Effector CD4-positive, alpha-beta T cell (primary cell): ENCODE data around the gene UBE2G2.

Source experiments
- DNase-seq: peaks from one replicate; pipeline ENCODE4 v3.0.0-alpha.2; 2020
- total RNA-seq: gene quantifications from one replicate; lab custom pipeline; 2026; lab: John Stamatoyannopoulos, UW

UBE2G2 gene
- total RNA-seq: 137 reads per million, percentile 88 among the genes with 10 or more reads in this experiment

GRCh38 chr21:44801468-44802395, at the start of gene UBE2G2:
Gene UBE2G2 (minus strand): TSS chr21:44801820. CDS start chr21:44801748, 72 bp downstream.
- peak; percentile 82 for DNase-seq

GRCh38 chr21:44850905-44851657, 49.5 kb upstream of the UBE2G2 start:
- no peak for DNase-seq

- DNase-seq: no peak
These were observed 48.7 kb upstream of the UBE2G2 start for GRCh38 chr21:44850208-44850800.

GRCh38 chr21:44849616-44850130, 48.1 kb upstream of the UBE2G2 start:
- DNase-seq: no peak

GRCh38 chr21:44848821-44849521, 47.4 kb upstream of the UBE2G2 start:
- no peak for DNase-seq

GRCh38 chr21:44847261-44848056, 45.8 kb upstream of the UBE2G2 start:
- no peak for DNase-seq

GRCh38 chr21:44846485-44847260, 45.1 kb upstream of the UBE2G2 start:
- peak; percentile 12 for DNase-seq

- no peak for DNase-seq
These were observed 44.5 kb upstream of the UBE2G2 start for GRCh38 chr21:44846224-44846484.

GRCh38 chr21:44845418-44846223, 44.0 kb upstream of the UBE2G2 start:
- DNase-seq: peak; percentile 39

GRCh38 chr21:44844256-44844655, 42.6 kb upstream of the UBE2G2 start:
- no peak for DNase-seq

GRCh38 chr21:44842721-44843445, 41.3 kb upstream of the UBE2G2 start:
- DNase-seq: no peak

- DNase-seq: no peak
These were observed 40.5 kb upstream of the UBE2G2 start for GRCh38 chr21:44842087-44842486.

GRCh38 chr21:44840771-44841170, 39.2 kb upstream of the UBE2G2 start:
- no peak for DNase-seq

GRCh38 chr21:44838951-44839350, 37.3 kb upstream of the UBE2G2 start:
- DNase-seq: no peak

GRCh38 chr21:44838039-44838895, 36.6 kb upstream of the UBE2G2 start:
- DNase-seq: no peak

GRCh38 chr21:44837537-44837936, 35.9 kb upstream of the UBE2G2 start:
- DNase-seq: no peak

GRCh38 chr21:44836666-44837471, 35.2 kb upstream of the UBE2G2 start:
- no peak for DNase-seq

- DNase-seq: no peak
These were observed 34.7 kb upstream of the UBE2G2 start for GRCh38 chr21:44836349-44836665.
